GM11168 (cell line): ENCODE measurements around the gene GDAP2.

ENCODE experiments used
- in situ Hi-C: fragments of 300-500 bp; cut with MboI; formaldehyde crosslinking; loops from one replicate; pipeline ENCODE4 v1.12.0; 2022; ENCODE audit warnings: low sequenced_read_pairs; ENCODE audit not compliant: unreplicated experiment

Gene GDAP2

DNA sequence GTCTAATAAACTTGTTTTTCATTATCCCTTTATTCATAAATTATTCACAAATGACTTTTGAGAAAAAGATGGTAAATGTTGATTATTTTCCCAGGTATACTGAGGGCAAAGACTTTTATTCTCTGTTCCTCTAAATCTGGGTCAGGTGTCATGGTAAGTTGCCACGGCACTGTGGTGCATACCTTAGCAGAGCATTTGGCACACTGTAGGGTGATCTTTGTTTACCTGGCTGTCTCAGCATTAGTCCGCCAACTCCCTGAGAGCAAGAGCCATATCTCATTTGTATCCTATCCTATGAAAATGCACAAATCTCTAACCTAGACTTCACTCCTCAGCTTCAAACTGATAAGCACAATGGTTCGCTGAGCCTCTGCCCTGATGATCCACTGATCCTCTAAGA lies 24.9 kb downstream of the GDAP2 start:
- in situ Hi-C loops = no loop called here

DNA sequence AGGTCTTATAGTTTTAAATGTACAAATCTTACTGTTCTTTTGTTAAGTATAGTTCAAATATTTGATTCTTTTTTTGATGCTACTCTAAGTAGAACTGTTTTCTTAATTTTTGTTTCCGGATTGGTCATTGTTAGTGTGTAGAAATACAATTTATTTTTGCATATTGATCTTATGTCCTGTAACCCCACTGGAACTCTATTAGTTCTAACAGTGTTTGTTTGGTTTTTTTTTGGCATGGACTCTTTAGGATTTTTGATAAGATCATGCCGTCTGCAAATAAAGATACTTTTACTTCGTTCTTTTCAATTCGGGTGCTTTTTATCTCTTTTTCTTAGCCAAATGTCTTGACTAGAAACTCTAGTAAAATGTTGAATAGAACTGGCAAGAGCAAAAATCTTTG lies 26.5 kb downstream of the GDAP2 start:
- in situ Hi-C loops = no loop called here

DNA sequence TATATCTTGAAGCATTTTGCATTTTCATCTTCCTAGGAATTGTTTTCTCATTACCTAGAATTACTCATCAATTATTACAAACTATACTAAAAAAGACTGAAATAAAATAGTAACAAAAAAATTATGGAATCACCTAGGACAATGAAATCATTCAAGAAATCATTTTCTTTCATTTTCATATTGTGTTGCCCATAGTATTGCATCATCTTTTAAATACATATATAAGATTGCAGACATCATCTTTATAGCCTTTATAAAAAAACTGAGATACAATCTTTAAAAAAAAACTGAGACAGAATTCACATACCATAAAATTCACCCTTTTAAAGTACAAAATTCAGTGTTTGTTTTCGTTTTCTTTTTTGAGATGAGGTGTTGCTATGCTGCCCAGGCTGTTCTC lies 29.6 kb downstream of the GDAP2 start:
- in situ Hi-C loops = loop anchor here (25.0 kb wide), 1 partner anchor 362 kb away; no protein-coding TSS in a partner anchor

DNA sequence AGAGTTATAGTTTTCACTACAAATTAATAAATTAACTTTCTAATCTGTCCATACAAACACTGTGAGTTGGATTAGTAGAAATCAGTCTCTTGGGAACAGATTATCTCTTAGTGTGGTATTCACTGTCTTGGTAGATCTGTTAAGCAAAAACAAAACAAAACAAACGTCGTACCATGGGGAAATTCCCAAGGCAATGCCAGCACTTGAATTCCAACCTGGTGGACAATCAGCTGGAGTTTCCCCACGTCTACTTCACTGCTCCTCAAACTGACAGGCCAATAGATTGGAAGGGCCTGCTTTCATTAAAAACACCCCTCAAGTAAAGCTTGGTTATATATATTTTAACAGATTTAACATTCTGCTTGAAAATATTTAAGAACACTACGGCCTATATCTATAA lies 31.9 kb downstream of the GDAP2 start:
- in situ Hi-C loops = loop anchor here (25.0 kb wide), 1 partner anchor 360 kb away; no protein-coding TSS in a partner anchor

DNA sequence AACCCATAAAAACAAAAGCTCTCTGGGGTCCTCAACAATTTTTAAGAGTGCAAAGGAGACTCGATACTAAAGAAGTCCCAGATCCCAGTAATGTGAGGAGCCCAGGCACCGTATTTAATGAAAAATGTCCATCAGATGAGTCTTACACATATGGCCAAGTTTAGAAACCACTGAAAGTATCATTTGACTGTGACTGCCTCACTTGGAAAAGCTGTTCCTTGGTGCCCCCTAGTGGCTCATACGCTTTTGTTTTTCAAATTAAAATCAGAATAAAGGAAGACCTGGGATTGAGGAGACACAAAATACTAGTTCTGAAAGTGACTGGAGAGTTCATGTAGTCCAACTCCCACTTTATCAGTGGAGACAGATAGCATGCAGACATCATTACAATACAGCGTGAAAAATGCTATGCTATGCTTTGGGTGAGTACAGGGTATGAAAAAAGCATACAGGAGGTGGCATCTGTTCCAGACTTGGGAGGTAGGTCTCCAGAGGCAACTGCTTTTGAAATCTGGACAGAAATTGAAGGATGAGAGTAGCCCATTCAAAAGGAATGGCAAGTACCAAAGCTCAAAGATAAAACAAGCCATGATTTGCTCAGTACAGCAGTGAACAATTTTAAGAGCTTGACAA lies 33.8 kb downstream of the GDAP2 start:
- in situ Hi-C loops = loop anchor here (25.0 kb wide), 1 partner anchor 358 kb away; no protein-coding TSS in a partner anchor

DNA sequence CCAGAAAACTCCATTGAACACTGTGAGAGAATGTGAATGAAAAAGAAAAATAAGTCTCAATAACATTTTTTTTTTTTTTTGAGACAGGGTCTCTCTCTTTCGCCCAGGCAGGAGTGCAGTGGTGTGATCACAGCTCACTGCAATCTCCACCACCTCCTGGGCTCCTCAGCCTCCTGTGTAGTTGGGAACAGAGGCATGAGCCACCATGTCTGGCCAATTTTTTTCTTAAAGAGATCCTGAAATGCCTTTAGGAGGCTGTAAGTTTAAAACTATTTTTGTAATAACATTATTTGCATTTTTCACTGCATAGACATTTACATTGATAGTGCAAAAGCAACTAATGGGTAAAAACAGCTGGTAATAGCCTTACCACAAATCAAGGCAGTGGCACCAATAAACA lies 35.3 kb downstream of the GDAP2 start:
- in situ Hi-C loops = loop anchor here (25.0 kb wide), 1 partner anchor 357 kb away; no protein-coding TSS in a partner anchor

DNA sequence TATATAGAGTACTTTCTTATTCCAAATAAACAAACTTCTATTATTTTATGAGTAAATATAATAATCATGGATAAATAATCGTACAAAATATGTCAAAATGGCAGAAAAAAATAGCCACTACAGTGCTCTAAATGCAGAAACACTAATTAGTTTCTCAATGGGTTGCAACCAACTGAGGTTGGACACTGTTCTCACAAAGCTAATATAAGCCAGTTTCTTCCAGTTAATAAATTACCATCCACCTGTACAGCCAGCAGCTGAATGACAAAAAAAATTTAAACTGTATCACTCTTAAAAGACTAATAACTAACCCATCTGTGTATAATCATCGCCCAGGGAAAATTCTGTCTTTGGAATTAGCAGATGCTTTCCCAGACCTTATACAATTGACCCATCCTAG lies 36.9 kb downstream of the GDAP2 start:
- in situ Hi-C loops = loop anchor here (25.0 kb wide), 1 partner anchor 355 kb away; no protein-coding TSS in a partner anchor

DNA sequence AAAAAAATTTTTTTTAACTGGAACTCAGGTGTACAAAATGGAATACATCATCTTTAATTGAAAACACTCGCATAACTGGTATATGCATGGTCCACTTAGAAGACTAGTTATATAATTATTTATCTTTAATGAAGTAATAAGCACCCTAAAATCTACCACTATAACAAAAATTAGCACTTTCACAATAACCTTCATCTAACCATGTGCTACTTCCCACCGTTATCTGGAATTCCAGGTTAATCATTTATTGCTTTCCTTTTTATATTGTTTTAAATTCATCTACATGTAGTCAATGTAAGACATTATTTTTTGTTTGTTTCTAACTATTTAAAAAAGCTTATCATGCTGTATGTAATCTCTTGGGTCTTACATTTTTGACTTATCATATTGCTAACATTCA lies 39.0 kb downstream of the GDAP2 start:
- in situ Hi-C loops = loop anchor here (25.0 kb wide), 1 partner anchor 353 kb away; no protein-coding TSS in a partner anchor

DNA sequence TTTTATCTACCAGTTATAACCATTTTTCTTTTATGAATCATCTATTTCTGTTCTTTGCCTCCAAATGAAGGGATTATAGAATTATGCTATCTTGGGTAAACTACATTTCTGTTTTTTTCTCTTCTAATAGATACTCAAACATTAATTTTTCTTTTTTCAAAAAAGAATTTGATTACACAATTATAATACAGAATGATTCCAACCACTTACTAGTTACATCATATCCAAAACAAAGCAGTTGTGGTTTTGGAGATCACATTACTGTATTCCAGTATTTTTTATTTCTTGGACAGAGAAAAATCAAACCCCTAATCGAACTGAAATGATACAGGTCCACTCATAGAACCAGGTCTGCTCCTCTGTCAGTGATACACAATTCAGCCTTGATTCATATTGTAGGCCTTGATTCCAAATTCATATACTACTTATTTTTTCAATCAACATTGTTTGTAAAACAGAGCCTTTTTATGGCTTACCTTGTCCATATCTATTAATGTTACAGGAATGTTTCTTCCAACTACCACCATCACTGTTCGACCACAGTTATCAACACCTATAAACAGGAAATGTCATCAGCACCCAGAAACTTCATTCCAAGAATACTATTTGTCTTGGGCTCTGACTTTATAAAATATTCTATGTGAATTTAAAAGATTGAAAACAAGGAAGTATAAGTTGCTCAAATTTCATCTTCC lies 43.2 kb downstream of the GDAP2 start:
- in situ Hi-C loops = loop anchor here (25.0 kb wide), 1 partner anchor 349 kb away; no protein-coding TSS in a partner anchor

DNA sequence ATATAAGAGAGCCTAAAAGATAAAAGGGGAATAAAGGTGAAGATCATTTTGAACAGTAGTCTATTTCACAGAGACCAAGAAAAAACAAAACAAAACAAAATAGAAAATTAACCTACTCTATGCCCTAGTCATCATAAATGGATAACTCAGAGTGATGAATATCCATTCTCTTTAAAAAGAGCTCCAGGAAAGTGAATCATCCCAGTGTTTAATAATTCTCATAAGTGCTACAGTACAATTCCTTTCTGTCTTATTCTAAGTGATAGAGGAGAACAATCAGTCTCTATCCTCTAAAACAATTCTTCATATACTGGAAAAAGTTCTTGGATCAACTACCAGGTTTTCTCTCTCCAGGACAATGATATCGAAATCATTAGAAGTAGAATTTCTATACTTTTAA lies 45.8 kb downstream of the GDAP2 start:
- in situ Hi-C loops = loop anchor here (25.0 kb wide), 1 partner anchor 346 kb away; no protein-coding TSS in a partner anchor

DNA sequence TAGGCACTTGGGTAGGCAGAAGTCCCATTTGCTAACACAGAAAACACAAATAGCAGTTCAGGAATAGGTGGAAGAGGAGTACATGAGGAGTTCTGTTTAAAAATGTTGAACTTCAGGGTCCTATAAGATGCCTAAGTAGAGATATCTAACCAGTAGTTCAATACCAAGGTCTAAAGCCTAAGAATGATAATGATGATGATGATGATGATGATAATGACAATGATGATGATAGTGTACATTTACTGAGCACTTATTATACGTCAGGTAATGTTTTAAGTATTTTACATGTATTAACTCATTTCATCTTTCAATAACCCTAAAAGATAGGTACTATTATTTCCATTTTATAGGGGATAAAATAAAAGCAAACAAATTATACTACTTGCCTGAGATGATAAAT lies 50.1 kb downstream of the GDAP2 start:
- in situ Hi-C loops = loop anchor here (25.0 kb wide), 1 partner anchor 342 kb away; no protein-coding TSS in a partner anchor

DNA sequence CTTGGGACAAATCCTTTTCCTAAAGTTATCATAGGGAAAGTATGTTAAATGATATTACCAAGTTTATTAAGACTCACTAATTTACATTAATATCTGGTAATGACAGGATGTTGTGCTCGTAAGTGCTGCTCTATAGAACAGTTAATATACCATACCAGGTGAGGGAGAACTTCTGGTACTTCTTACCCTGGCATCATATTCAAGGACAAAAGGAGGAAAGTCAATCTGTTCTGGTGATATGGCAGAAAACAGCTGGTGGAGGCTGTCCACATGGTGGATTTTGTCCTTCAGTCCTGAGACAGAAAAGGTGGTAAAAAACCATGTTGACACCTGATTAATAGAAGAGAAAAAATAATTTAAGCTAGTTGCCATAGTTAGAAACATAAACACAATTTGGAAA lies 51.6 kb downstream of the GDAP2 start:
- in situ Hi-C loops = loop anchor here (25.0 kb wide), 1 partner anchor 341 kb away; no protein-coding TSS in a partner anchor

DNA sequence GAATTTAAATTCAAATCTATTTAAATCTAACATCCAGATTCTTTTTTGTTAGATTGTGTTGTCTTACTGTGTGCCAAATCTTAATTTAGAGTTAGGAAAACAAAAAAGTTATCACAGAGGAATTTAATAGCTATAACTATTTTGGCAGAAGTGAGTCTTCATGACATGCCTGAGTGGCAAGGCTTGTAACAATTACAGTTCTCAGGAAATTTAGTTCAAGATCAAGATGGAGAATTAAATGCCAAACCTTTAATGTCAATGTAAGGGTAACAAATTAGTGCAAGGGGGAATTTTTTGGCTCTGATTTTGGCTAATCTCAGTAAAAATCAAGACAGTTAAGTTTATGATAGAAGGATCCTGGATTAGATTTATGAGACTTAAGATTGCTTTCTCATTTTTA lies 58.4 kb downstream of the GDAP2 start:
- in situ Hi-C loops = no loop called here

DNA sequence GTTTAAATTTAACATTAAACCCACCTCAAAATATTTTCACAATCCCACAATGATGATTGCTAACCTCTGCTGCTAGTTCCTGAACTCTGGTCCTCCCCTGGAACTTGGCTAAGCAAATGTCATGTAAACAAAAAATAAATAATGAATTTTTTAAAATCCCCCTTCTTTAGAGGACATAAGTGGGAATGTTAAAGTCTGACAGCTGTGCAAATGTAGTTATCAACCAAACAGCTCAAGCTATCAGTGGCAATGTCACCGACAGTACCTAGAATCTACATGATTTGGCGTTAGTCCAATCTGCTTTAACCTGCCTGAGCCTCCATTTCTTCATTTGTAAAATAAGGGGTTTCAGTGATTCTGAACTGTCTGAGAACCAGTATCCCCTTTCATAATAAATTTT lies 67.7 kb downstream of the GDAP2 start:
- in situ Hi-C loops = no loop called here

DNA sequence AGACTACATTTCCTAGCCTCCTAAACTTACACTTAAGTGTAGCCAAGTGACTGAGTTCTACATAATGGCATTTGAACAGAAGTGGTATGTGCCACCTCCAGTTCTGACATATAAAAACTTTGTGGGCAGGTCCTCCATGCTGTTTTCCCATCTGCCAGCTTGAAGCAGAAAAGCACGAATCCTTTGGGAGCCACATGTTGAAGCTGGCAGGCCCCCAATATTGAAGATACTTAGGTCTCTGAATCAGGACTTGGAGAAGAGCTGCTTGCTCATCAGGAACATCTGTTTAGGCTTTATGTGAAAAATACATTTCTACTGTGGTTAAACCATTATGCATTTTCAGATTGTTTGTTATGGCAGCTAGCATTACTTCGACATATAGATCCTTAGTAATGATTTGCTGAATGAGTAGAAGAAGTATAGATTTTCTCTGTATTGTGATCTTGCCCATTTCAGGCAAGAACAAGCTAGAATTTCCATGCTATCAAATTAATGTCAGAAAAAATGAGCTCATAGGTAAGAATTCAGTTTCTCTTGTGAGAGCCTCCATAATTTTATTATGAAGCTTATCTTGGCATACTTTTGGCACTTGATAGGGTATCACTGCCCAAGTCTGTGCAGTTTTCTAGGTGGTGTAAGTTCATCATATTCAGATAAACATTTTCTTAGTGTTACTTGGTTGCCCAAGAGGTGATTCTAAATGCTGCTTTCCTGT lies 68.4 kb downstream of the GDAP2 start:
- in situ Hi-C loops = no loop called here

DNA sequence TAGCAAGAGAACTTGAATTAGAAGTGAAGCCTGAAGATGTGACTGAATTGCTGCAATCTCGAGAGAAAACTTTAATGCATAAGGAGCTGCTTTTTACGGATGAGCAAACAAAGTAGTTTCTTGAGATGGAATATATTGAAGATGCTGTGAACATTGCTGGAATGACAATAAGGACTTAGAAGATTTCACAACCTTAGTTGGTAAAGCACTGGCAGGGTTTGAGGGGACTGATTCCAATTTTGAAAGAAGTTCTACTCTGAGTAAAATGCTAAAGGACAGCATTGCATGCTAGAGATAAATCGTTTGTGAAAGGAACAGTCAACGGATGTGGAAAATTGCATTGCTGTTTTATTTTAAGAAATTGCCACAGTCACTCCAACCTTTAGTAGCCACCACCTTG lies 69.5 kb downstream of the GDAP2 start:
- in situ Hi-C loops = no loop called here

DNA sequence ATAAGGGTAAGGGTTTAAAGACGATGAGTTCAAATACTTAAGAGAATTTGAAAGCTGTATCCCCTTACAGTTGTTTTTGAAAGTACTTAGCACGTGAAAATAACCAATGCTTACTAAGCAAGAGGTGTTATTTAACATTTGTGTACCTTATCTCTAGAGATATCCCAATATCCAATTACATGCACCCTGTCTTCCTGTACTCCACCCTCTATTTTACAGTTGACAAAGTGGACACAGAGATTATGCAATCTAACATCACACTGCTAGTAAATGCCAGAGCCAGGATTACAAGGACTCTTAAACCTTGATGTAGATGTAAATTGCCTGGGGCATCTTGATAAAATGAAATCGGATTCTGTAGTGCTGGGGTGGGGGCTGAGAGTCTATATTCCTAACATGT lies 72.0 kb downstream of the GDAP2 start:
- in situ Hi-C loops = no loop called here

DNA sequence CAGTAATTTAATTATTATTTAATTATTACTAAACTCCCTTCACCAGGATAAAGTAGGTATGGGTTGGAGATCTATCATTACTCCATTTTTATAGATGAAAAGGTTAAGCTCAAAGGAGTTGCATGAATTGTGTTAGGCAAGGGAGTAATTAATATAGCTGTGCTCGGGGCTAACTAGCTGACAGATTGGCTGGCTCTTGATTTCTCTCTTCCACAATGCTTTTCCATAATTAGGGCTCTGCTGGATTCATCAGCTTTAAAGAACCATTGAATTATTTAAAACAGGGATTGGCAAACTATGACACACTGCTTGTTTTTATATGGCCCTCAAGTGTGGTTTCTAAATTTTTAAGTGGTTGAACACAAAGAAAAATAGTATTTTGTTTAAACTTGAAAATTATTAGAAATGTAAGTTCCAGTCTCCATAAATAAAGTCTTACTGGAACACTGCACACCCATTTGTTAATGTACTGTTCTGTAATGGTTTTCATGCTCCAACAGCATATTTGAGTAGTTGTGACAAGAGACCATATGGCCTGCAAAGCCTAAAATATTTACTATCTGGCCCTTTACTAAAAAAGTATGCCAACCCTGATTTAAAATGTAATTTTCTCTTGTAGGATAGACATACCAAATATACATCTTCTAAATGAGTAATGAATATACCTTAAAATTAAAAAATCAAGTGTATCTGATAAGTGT lies 76.4 kb downstream of the GDAP2 start:
- in situ Hi-C loops = no loop called here

DNA sequence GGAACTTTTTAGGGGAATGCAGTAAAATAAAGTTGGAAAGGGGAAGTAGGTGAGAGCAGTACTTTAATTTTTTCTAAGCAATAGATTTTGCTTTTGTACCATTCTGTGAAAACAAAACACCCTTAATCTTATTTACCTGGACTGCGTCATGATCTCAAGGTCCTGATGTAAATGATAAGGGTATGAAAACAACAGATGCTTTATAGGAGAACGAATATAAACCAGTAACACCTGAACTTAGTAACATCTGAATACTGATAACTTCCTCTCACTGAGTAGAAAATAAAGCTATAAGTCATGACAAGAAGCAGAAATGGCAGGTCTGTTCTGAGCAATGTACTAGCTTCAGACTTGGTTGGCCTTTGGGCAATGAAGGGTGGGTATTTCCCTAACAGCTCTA lies 77.7 kb downstream of the GDAP2 start:
- in situ Hi-C loops = no loop called here

DNA sequence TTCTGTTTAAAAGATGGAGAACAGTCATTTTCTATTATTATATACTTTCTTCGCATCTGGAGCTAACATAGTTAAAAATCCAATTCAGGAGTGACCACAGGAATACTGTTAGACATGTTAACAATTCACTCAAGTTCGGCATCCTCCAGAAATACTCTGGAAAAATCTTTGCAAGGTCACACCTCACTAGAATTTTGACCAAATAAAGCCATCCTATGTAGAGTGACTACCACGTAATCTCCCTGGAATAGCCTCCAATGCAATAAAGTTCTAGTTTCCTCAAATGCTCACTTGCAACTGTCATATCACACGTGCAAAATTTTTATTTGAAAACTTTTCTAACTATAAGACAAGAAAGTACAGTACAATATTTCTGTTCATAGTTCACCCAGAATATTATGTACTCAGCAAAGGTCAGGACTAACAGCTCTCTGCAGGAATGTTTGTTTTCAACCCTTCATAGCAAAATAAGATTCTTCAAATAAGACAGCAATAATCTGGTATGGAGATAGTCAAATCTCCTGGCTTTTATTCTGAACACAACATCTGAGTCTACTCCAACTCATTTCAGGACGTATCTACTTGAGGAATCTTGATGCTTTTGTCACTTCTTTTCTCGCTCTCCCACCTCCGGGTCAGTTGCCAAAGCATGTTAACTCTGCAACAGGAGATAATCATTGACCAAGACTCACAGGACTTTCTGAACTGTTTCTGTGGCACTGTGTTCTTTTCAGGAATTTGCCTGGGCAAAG lies 82.6 kb downstream of the GDAP2 start:
- in situ Hi-C loops = no loop called here
